HG03565 (cell line): ENCODE measurements around the gene ZNF554.
"Not testable (repeated sequence)": the region's sequence is repeated elsewhere in the genome, so short reads cannot be mapped to it uniquely, and the experiment has no call there.

Experiments used
- ATAC-seq: cut with Tn5 transposase; IDR thresholded peaks from one replicate; pipeline ENCODE4 v1.9.1; 2021; ENCODE audit warnings: mild to moderate bottlenecking, moderate library complexity; ENCODE audit not compliant: unreplicated experiment

Gene ZNF554

GRCh38 chr19:2806736-2807378 lies 12.8 kb upstream of the ZNF554 start:
- ATAC-seq = no peak

- ATAC-seq = no peak
These were observed 12.1 kb upstream of the ZNF554 start for GRCh38 chr19:2807379-2808128.

- ATAC-seq = no peak
These were observed 11.3 kb upstream of the ZNF554 start for GRCh38 chr19:2808129-2808941.

- no peak for ATAC-seq
These were observed 10.1 kb upstream of the ZNF554 start for GRCh38 chr19:2809387-2810140.

- ATAC-seq = no peak
These were observed 9.3 kb upstream of the ZNF554 start for GRCh38 chr19:2810141-2811091.

- no peak for ATAC-seq
These were observed 8.4 kb upstream of the ZNF554 start for GRCh38 chr19:2811221-2811722.

GRCh38 chr19:2811735-2812413 lies 7.8 kb upstream of the ZNF554 start:
- no peak for ATAC-seq

- no peak for ATAC-seq
These were observed 7.0 kb upstream of the ZNF554 start for GRCh38 chr19:2812414-2813234.

- no peak for ATAC-seq
These were observed 6.2 kb upstream of the ZNF554 start for GRCh38 chr19:2813235-2814160.

GRCh38 chr19:2814426-2814825 lies 5.2 kb upstream of the ZNF554 start:
- ATAC-seq = no peak

GRCh38 chr19:2815191-2815614 lies 4.5 kb upstream of the ZNF554 start:
- ATAC-seq = no peak

- no peak for ATAC-seq
These were observed 3.7 kb upstream of the ZNF554 start for GRCh38 chr19:2815923-2816322.

- no peak for ATAC-seq
These were observed 3.0 kb upstream of the ZNF554 start for GRCh38 chr19:2816641-2817040.

GRCh38 chr19:2817237-2817829 lies 2.3 kb upstream of the ZNF554 start:
- ATAC-seq = not testable (repeated sequence)

- no peak for ATAC-seq
These were observed 539 bp downstream of the ZNF554 start for GRCh38 chr19:2820112-2820702.

- ATAC-seq = no peak
These were observed 3.2 kb downstream of the ZNF554 start for GRCh38 chr19:2822846-2823245.
